B cell (primary cell): ENCODE data around the gene TADA2A. TPM values are rescaled to one million over a fixed set of nuclear protein-coding genes. Genes with fewer than 3 reads are reported as not detected.

Experiments
- ATAC-seq: fragments of 200-7000 bp; cut with Tn5 transposase; one replicate; pipeline ENCODE4 v1.10.0; 2021; ENCODE audit warnings: low read depth, mild to moderate bottlenecking, moderate number of reproducible peaks, moderate library complexity
- CTCF ChIA-PET: fragments of 350-600 bp; sonication (Branson Sonifier 250); formaldehyde crosslinking; loops from one replicate; lab custom pipeline; 2021; ENCODE audit warnings: antibody characterized with exemption, inconsistent platforms; lab: Charles Lee
- POLR2A ChIA-PET: fragments of 350-600 bp; sonication (Branson Sonifier 250); formaldehyde crosslinking; loops from one replicate; lab custom pipeline; 2021; ENCODE audit warnings: antibody characterized with exemption; lab: Charles Lee
- DNase-seq: peaks from one replicate; pipeline ENCODE4 v3.0.0; 2013
- H2AFZ ChIP-seq: 2 replicates; pipeline ENCODE4 v1.6.1; 2012; ENCODE audit warnings: mild to moderate bottlenecking, low read depth, low read length; ENCODE audit not compliant: insufficient read depth, poor library complexity, severe bottlenecking
- H3K27ac ChIP-seq, 2 donors: 1 replicate in 1 of 2; 2 replicates in 1 of 2; pipeline ENCODE4 v1.5.1; 2012 to 2013; ENCODE audit warnings: low read length in 2 of 2, mild to moderate bottlenecking in 2 of 2, moderate library complexity in 1 of 2
- H3K27me3 ChIP-seq, 4 experiments: fragments of 200-600 bp in 1 of 4; sonication (generic) in 1 of 4; replicated peaks in 1 of 4; 1 replicate in 2 of 4; 2 replicates in 2 of 4; pipeline versions ENCODE4 v1.6.1 to v1.7.0; 2013 to 2016; ENCODE audit warnings: low read length in 3 of 4, mild to moderate bottlenecking in 2 of 4, mixed read lengths in 1 of 4, moderate library complexity in 1 of 4; ENCODE audit not compliant: insufficient read depth in 4 of 4, control insufficient read depth in 3 of 4; ENCODE audit errors: control extremely low read depth in 1 of 4
- H3K36me3 ChIP-seq, 2 experiments: replicated peaks in 1 of 2; 1 replicate in 1 of 2; 2 replicates in 1 of 2; pipeline versions ENCODE4 v1.6.1 to v1.7.1; 2013; ENCODE audit warnings: low read length in 1 of 2; ENCODE audit not compliant: insufficient read depth in 2 of 2, control insufficient read depth in 1 of 2; ENCODE audit errors: control extremely low read depth in 1 of 2, extremely low read depth in 1 of 2
- H3K4me1 ChIP-seq, 2 donors: fragments of 200-600 bp in 1 of 2; sonication (generic) in 1 of 2; 1 replicate in 1 of 2; 2 replicates in 1 of 2; pipeline versions ENCODE4 v1.5.1 to v1.6.1; 2013 to 2017; ENCODE audit warnings: low read length in 2 of 2; ENCODE audit not compliant: control insufficient read depth in 2 of 2, insufficient read depth in 2 of 2
- H3K4me2 ChIP-seq: replicated peaks from 2 replicates; pipeline ENCODE3; 2012; ENCODE audit warnings: mild to moderate bottlenecking, low read depth, low read length; ENCODE audit not compliant: poor library complexity, severe bottlenecking
- H3K4me3 ChIP-seq, 5 experiments: fragments of 200-600 bp in 1 of 5; sonication (generic) in 1 of 5; 1 replicate in 3 of 5; 2 replicates in 2 of 5; pipeline versions ENCODE4 v1.5.1 to v1.7.0; 2011 to 2016; ENCODE audit warnings: low read length in 4 of 5, mild to moderate bottlenecking in 4 of 5, low read depth in 2 of 5, control low read depth in 1 of 5, moderate library complexity in 1 of 5; ENCODE audit not compliant: insufficient read depth in 1 of 5; ENCODE audit errors: control extremely low read depth in 1 of 5, extremely low read depth in 1 of 5
- H3K79me2 ChIP-seq: fragments of 200-600 bp; sonication (generic); one replicate; pipeline ENCODE4 v1.6.0; 2016; ENCODE audit warnings: low read length; ENCODE audit not compliant: control insufficient read depth, insufficient read depth
- H3K9ac ChIP-seq: fragments of 200-600 bp; sonication (generic); 2 replicates; pipeline ENCODE4 v1.6.1; 2017; ENCODE audit warnings: mild to moderate bottlenecking, low read length, moderate library complexity
- H3K9me3 ChIP-seq, 3 donors: one replicate each; pipeline versions ENCODE4 v1.6.1 to v1.7.1; 2013; ENCODE audit warnings: low read length in 2 of 3; ENCODE audit not compliant: control insufficient read depth in 2 of 3, insufficient read depth in 1 of 3; ENCODE audit errors: control extremely low read depth in 1 of 3
- H4K20me1 ChIP-seq: 2 replicates; pipeline ENCODE4 v1.6.0; 2012; ENCODE audit warnings: mild to moderate bottlenecking, low read length; ENCODE audit not compliant: insufficient read depth, control insufficient read depth, poor library complexity, severe bottlenecking
- H3K27ac Mint-ChIP-seq: one replicate; pipeline ENCODE4 v1.8.0; 2021; ENCODE audit warnings: mixed read lengths
- H3K27me3 Mint-ChIP-seq: one replicate; pipeline ENCODE4 v1.8.0; 2021; ENCODE audit warnings: mixed read lengths
- H3K4me1 Mint-ChIP-seq: one replicate; pipeline ENCODE4 v1.8.0; 2021; ENCODE audit warnings: mixed read lengths
- H3K4me3 Mint-ChIP-seq: one replicate; pipeline ENCODE4 v1.8.0; 2021; ENCODE audit warnings: mixed read lengths
- H3K9me3 Mint-ChIP-seq: one replicate; pipeline ENCODE4 v1.8.0; 2022; ENCODE audit warnings: mixed read lengths; ENCODE audit not compliant: insufficient read depth
- CTCF ChIP-seq: fragments of 200-600 bp; IDR thresholded peaks from one replicate; pipeline ENCODE4 v1.8.0; 2022; ENCODE audit warnings: antibody characterized with exemption, mild to moderate bottlenecking
- EZH2 ChIP-seq: IDR thresholded peaks from 2 replicates; pipeline ENCODE4 v1.6.1; 2012; ENCODE audit warnings: borderline replicate concordance, low read depth, mild to moderate bottlenecking, moderate library complexity, low read length; ENCODE audit not compliant: insufficient read depth, poor library complexity, severe bottlenecking
- WGBS: methylation state at CpG from one replicate; pipeline ENCODE4 v1.1.5; 2013; ENCODE audit warnings: missing lambda C conversion rate; ENCODE audit not compliant: insufficient coverage; 5-methylcytosine and 5-hydroxymethylcytosine counted together
- intact Hi-C: fragments of 100-400 bp; cut with micrococcal nuclease; formaldehyde crosslinking; loops from one replicate; pipeline ENCODE4 v1.10.0; 2022
- polyA plus RNA-seq: library from polyadenylated mRNA; depleted of rRNA; stranded (reverse); fragments of >200 nt; gene quantifications from 2 replicates; pipeline ENCODE4 v1.2.3, GENCODE V29; 2012
- total RNA-seq, 2 donors: library from RNA; stranded (reverse); fragments of 120-200 nt in 1 of 2; gene quantifications; 1 replicate in 1 of 2; 2 replicates in 1 of 2; pipeline versions ENCODE4 v1.2.3 to v1.2.4, GENCODE V29; 2013 to 2022

The TADA2A gene
- total and polyA plus RNA-seq, 2 donors (not counting 1 experiment from before 2014, with no cell fraction given), result 10.9 to 43.3 TPM

DNA sequence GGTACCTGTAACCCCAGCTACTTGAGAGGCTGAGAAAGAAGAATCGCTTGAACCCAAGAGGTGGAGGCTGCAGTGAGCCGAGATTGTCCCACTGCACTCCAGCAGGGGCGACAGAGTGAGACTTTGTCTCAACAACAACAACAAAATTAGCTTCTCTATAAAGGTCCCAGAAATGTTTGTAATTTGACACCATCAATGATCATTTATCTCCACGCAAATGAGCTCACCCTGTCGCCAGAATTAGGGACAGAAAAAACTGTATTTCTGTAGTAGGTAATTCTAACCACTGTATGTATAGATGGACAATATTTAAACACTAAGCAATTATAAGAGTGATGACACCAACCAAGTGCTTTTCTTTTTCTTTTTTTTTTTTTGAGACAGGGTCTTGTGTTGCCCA, 20.2 kb upstream of the TADA2A start:
- no peaks in the 10 kb centered on the region for H3K27me3 ChIP-seq
- H2AFZ ChIP-seq, result no peak overlapping the region
- POLR2A ChIA-PET, result no interaction called here
- no peaks in the 10 kb centered on the region for H3K79me2 ChIP-seq
- CTCF ChIA-PET, result interaction anchor here (0.7 kb wide), 1 partner anchor 758 kb away, joined by 3 read pairs; no protein-coding TSS in a partner anchor
- intact Hi-C loops, result no loop called here
- no peaks in the 10 kb centered on the region for H3K4me1 ChIP-seq
- no peaks in the 10 kb centered on the region for H4K20me1 ChIP-seq
- no peaks in the 10 kb centered on the region for H3K9me3 Mint-ChIP-seq
- H3K27ac ChIP-seq, result no peak overlapping the region
- H3K4me3 ChIP-seq, result no peak overlapping the region
- no peak overlapping the region for H3K4me2 ChIP-seq
- H3K4me1 Mint-ChIP-seq, result peaks cover 3% of the 10 kb centered on the region
- no peak for DNase-seq
- TF ChIP-seq CTCF, result no peak
- TF ChIP-seq EZH2, result no peak
- H3K4me3 Mint-ChIP-seq, result no peak overlapping the region
- no peak overlapping the region for H3K27ac Mint-ChIP-seq
- no peaks in the 10 kb centered on the region for H3K9me3 ChIP-seq
- H3K36me3 ChIP-seq, result no peaks in the 10 kb centered on the region
- ATAC-seq, result no peak
- H3K9ac ChIP-seq, result no peak overlapping the region
- WGBS, result 100% methylated on average over 1 of the region's 5 CpGs
- no peaks in the 10 kb centered on the region for H3K27me3 Mint-ChIP-seq

DNA sequence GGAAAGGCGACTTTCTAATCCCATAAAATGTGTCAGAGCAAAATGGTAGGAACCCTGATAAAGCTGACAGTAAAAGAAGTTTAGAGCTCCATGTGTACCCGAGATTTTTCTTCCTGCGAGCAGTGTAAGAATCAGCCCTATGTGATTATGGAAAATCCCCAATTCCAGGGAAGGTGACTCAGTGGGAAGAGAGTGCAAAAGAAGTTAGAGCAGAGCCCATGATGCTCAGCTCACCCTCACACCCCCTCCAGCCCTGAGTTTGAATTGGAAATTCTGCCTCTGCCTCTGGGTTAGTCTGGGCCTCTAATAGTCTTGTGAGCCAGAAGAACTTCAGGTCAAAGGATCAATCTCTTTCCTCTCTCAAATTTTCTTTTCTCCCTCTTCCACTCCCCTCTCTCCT, 18.4 kb upstream of the TADA2A start:
- Histone ChIP-seq H3K27me3 (no peaks in the 10 kb centered on the region), H4K20me1 (no peaks in the 10 kb centered on the region), H3K9ac (no peak overlapping the region), H3K4me2 (no peak overlapping the region), H3K27ac (no peak overlapping the region), H3K9me3 (no peaks in the 10 kb centered on the region), H3K4me1 (no peaks in the 10 kb centered on the region), H3K36me3 (no peaks in the 10 kb centered on the region), H2AFZ (no peak overlapping the region), H3K79me2 (no peaks in the 10 kb centered on the region), H3K4me3 (no peak overlapping the region)
- no peak overlapping the region for H3K27ac Mint-ChIP-seq
- CTCF ChIA-PET, result no interaction called here
- H3K27me3 Mint-ChIP-seq, result no peaks in the 10 kb centered on the region
- 100% methylated on average over 1 of the region's 3 CpGs for WGBS
- H3K9me3 Mint-ChIP-seq, result no peaks in the 10 kb centered on the region
- ATAC-seq, result no peak
- DNase-seq, result no peak
- intact Hi-C loops, result no loop called here
- peaks cover 9% of the 10 kb centered on the region for H3K4me1 Mint-ChIP-seq
- POLR2A ChIA-PET, result no interaction called here
- TF ChIP-seq CTCF (no peak), EZH2 (no peak)
- no peak overlapping the region for H3K4me3 Mint-ChIP-seq
